ENCODE results near the gene DAPK2.

Gene DAPK2

GRCh38 chr15:64000183-64000951 is 45.9 kb downstream of the DAPK2 start:
- in situ Hi-C loops (cut with MboI; ENCODE audit: low sequenced_read_pairs) = no loop called here

GRCh38 chr15:63999177-63999576 is 47.1 kb downstream of the DAPK2 start:
- in situ Hi-C loops (cut with MboI; ENCODE audit: low sequenced_read_pairs) = no loop called here

GRCh38 chr15:63998489-63998888 is 47.8 kb downstream of the DAPK2 start:
- in situ Hi-C loops (cut with MboI; ENCODE audit: low sequenced_read_pairs) = no loop called here

GRCh38 chr15:63997715-63998442 is 48.4 kb downstream of the DAPK2 start:
- in situ Hi-C loops (cut with MboI; ENCODE audit: low sequenced_read_pairs) = no loop called here

GRCh38 chr15:63996794-63997357 is 49.4 kb downstream of the DAPK2 start:
- in situ Hi-C loops (cut with MboI; ENCODE audit: low sequenced_read_pairs) = no loop called here

GRCh38 chr15:63995789-63996188 is 50.5 kb downstream of the DAPK2 start:
- in situ Hi-C loops (cut with MboI; ENCODE audit: low sequenced_read_pairs) = no loop called here

- in situ Hi-C loops (cut with MboI; ENCODE audit: low sequenced_read_pairs) = no loop called here
Observed at GRCh38 chr15:63994073-63994600, 52.1 kb downstream of the DAPK2 start.

- in situ Hi-C loops (cut with MboI; ENCODE audit: low sequenced_read_pairs) = no loop called here
Observed at GRCh38 chr15:63992300-63992699, 54.0 kb downstream of the DAPK2 start.

GRCh38 chr15:63991706-63992105 is 54.6 kb downstream of the DAPK2 start:
- in situ Hi-C loops (cut with MboI; ENCODE audit: low sequenced_read_pairs) = no loop called here

GRCh38 chr15:63990454-63990853 is 55.8 kb downstream of the DAPK2 start:
- in situ Hi-C loops (cut with MboI; ENCODE audit: low sequenced_read_pairs) = no loop called here

GRCh38 chr15:63987796-63988378 is 58.4 kb downstream of the DAPK2 start:
- in situ Hi-C loops (cut with MboI; ENCODE audit: low sequenced_read_pairs) = no loop called here

GRCh38 chr15:63986751-63987341 is 59.4 kb downstream of the DAPK2 start:
- in situ Hi-C loops (cut with MboI; ENCODE audit: low sequenced_read_pairs) = no loop called here

- in situ Hi-C loops (cut with MboI; ENCODE audit: low sequenced_read_pairs) = no loop called here
Observed at GRCh38 chr15:63986185-63986680, 60.1 kb downstream of the DAPK2 start.

GRCh38 chr15:63985221-63986184 is 60.8 kb downstream of the DAPK2 start:
- in situ Hi-C loops (cut with MboI; ENCODE audit: low sequenced_read_pairs) = no loop called here

GRCh38 chr15:63984331-63984730 is 62.0 kb downstream of the DAPK2 start:
- in situ Hi-C loops (cut with MboI; ENCODE audit: low sequenced_read_pairs) = no loop called here

- in situ Hi-C loops (cut with MboI; ENCODE audit: low sequenced_read_pairs) = no loop called here
Observed at GRCh38 chr15:63983061-63983711, 63.1 kb downstream of the DAPK2 start.

GRCh38 chr15:63982381-63982854 is 63.9 kb downstream of the DAPK2 start:
- in situ Hi-C loops (cut with MboI; ENCODE audit: low sequenced_read_pairs) = no loop called here

GRCh38 chr15:63981596-63982320 is 64.5 kb downstream of the DAPK2 start:
- in situ Hi-C loops (cut with MboI; ENCODE audit: low sequenced_read_pairs) = no loop called here
